Measurements from ENCODE around the gene CYRIA.

CYRIA gene

GRCh38 chr2:16665748-16666448 is at the start of gene CYRIA:
Gene CYRIA (minus strand): TSS chr2:16665834. CDS start chr2:16588119, 77,715 bp downstream.
- DNase-seq (ENCODE audit: low read depth) = no peak

- DNase-seq (ENCODE audit: low read depth) = no peak
These were observed 47.4 kb upstream of the CYRIA start for GRCh38 chr2:16713011-16713423.

DNA sequence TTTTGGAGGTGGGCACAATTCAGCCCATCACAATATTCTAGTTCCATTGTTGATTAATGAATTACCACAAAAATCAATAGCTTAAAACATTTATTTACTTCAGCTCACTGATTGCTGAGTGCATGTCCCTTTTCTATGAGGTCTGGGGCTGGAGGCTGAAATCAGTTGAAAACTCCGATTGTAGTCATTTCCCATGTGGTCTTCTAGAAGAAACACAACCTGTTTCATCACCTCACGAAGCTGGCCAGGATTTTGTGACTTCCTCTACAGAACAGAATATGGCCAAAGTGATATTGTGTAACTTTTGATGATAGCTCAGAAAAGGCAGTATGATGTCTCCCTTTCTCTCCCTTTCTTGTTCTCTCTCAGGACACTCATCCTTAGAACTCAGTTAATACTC is 44.1 kb upstream of the CYRIA start:
- no peak for DNase-seq (ENCODE audit: low read depth)

GRCh38 chr2:16708173-16708572 is 42.5 kb upstream of the CYRIA start:
- DNase-seq (ENCODE audit: low read depth) = no peak

DNA sequence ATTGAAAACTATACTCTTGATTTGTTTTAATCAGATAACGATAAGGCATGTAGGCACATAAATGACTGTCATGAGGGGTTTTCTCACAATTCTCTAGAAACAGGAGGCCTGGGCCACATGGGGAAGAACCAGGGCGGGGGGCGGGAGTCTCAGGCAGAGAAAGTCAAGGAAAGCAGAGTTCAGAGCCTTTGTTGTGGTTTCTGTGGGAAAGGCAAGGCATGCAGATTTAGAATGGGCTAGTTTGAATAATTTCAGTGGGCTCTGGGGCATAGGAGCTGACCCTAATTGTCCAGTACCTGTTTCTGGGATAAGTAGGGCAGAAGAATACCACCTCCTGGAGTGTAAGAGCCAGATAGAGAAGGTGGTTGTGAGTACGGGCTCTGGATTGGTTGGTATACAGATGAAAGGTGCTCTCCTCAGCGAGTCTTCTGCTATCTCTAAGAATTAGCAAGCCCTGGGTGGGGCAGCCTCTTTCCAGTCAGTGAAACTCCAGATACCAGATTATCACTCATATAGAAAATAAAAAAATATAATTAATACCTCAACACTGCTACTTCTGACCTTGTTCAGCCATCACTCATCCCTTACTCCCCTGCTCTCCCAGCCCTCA is 41.5 kb upstream of the CYRIA start:
- no peak for DNase-seq (ENCODE audit: low read depth)

- no peak for DNase-seq (ENCODE audit: low read depth)
These were observed 35.1 kb upstream of the CYRIA start for GRCh38 chr2:16700551-16701259.

DNA sequence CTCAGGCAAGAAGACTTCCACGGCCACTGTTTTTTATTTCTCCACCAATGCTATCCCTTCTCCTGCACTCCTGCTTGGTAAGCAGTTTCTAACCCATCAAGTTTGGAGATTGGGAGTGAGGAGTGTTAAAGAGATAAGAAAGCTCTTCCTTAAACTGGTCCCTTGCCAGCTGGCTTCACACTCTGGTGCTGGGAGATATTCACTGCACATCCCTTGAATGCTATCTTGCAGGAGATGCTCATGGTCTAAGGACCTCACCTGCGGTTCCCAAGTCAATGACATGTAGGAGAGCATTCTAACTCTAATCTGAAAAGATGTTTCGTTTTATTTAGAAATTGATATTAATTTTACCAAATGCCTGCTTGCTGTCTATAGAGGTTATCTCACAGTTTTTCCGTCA is 28.2 kb upstream of the CYRIA start:
- no peak for DNase-seq (ENCODE audit: low read depth)

DNA sequence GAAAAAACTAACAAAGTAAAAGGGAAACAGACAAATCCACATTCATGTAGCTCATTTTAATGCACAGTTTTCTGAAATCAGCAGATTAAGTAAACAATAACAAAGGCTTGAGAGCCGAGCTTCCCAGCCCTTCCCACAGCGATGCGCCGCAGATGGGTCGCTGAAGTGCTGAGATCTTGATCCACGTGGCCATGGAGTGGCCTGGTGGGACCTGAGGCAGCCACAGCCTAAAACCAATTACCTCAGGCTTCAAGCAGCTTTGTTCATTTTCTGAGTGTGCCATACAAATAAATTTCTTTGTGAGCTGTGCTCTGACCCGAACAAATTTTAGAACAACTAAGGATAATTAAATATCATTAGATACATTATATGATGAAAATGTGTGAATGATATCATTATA is 25.6 kb upstream of the CYRIA start:
- no peak for DNase-seq (ENCODE audit: low read depth)

GRCh38 chr2:16687955-16688354 is 22.3 kb upstream of the CYRIA start:
- no peak for DNase-seq (ENCODE audit: low read depth)

- DNase-seq (ENCODE audit: low read depth) = no peak
These were observed 21.6 kb upstream of the CYRIA start for GRCh38 chr2:16687222-16687621.

- DNase-seq (ENCODE audit: low read depth) = no peak
These were observed 21.0 kb upstream of the CYRIA start for GRCh38 chr2:16686641-16687040.

DNA sequence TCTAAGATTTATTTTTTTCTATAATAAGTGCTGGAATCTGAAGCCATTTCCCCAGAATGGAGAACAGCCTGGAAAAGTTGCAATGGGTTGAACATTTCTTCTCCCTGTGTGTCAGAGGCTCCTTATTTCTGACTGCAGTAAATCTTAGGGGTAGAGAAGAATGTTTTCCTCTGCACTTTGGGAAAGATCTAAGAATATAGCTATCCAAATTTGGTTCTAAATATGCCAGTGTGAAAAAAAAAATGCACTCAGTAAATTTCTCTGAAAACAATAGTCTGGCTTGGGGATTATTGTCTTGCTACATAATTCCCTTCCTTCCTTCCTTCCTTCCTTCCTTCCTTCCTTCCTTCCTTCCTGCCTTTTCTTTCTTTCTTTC is 19.7 kb upstream of the CYRIA start:
- DNase-seq (ENCODE audit: low read depth) = no peak

DNA sequence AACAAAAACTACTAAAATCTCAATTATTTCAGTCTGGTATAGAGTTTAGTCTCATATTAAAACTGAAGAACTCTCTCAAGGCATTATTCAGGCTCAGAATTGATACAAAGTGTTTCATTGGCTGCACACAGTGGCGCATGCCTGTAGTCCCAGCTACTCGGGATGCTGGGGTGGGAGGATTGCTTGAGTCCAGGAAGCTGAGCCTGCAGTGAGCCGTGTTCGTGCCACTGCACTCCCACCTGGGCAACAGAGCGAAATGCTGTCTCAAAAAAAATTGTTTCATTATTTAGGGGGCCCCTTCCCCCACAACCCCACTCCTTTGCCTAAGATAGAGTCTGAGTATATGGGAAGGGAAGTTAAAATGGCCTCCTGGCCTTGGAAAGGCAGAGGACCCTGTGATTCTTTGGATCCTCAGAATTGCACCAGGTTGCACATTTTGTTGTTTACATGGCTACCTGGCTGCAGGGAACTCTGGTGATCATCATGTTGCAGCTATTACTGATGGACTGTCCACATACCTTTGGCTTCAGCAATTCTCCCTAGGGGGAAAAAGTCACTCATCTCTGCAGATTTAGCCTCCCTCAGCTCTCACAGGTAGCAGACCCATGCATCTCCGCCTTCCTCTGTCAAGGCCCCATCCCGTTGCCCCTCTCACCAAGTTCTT is 19.2 kb upstream of the CYRIA start:
- DNase-seq (ENCODE audit: low read depth) = no peak

DNA sequence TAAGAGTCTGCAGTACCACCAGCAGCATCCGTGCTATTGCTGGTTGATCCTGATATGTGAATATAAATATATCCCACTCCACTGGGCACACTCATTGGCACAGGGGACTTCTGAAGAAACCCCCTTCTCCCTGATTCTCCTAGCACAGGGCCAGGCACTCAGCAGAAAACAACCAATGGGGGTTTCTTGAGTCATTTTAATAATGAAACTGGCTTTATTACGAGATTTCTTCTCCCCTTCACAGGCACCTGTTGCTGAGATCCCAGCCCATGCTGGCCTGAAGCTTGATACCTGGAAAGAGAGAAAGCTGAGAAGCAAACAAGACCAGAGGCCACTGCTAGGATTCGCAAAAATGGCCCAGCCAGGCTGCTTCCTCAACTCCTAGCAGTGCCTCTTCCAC is 17.9 kb upstream of the CYRIA start:
- DNase-seq (ENCODE audit: low read depth) = no peak

GRCh38 chr2:16682431-16683118 is 16.9 kb upstream of the CYRIA start:
- no peak for DNase-seq (ENCODE audit: low read depth)

DNA sequence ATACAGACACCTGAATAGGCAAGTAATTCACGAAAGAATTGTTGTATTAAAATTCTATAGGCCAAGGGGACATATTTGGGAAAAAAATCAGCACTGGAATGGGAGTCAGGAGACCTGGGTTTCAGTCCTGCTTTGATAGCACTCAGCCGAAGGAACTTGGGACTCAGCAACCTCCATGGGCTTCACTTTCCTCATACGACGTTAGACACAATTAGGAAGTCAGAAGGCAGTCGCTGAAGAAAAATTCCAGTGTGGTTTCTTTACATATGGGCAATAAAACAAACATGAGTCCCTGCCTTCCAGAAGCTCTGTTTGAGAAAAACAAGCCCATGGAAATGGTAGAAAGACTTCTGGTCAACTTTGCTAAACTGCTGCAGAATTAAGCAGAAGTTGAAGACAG is 15.1 kb upstream of the CYRIA start:
- no peak for DNase-seq (ENCODE audit: low read depth)

- no peak for DNase-seq (ENCODE audit: low read depth)
These were observed 14.7 kb upstream of the CYRIA start for GRCh38 chr2:16680304-16680703.

- DNase-seq (ENCODE audit: low read depth) = no peak
These were observed 13.3 kb upstream of the CYRIA start for GRCh38 chr2:16678964-16679363.

GRCh38 chr2:16677875-16678274 is 12.2 kb upstream of the CYRIA start:
- DNase-seq (ENCODE audit: low read depth) = no peak

DNA sequence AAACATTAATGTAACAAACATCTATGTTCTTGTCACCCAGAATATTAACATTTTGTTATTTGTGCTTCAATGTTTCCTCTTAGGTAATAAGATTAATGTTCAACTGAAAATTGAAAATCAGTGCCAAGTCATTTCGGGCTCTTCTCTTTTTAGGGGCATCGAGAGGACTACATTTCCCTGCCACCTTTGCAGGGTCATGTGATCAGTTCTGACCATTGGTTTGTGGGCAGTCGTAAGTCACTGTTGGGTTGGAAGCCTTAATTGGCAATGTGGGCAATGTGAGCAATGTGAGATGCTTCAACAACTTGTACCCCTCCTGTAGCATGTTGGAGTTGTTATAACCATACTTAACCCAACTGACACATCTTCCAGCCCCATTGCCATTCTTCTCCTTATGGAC is 10.1 kb upstream of the CYRIA start:
- DNase-seq (ENCODE audit: low read depth) = no peak

- no peak for DNase-seq (ENCODE audit: low read depth)
These were observed 8.5 kb upstream of the CYRIA start for GRCh38 chr2:16674154-16674553.

DNA sequence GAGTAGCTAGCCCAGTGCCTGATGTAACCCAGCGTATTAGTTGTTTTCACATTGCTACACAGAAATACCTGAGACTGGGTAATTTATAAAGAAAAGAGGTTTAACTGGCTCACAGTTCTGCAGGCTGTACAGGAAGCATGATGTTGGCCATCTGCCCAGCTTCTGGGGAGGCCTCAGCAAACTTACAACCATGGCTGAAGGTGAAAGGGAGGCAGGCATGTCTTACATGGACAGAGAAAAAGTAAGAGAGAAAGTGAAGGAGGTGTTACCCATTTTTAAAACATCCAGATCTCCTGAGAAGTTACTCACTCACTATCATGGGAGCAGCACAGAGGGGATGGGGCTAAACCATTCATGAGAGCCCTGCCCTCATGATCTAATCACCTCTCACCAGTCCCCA is 6.1 kb upstream of the CYRIA start:
- DNase-seq (ENCODE audit: low read depth) = no peak
